H1 (cell line): ENCODE results near the gene VCX2.

Experiments
- EZH2 ChIP-seq: fragments of 200-600 bp; sonication (generic); IDR thresholded peaks from 2 replicates; pipeline ENCODE4 v1.7.1; 2012; ENCODE audit warnings: low read depth, mild to moderate bottlenecking, moderate library complexity, low read length, inconsistent platforms; ENCODE audit not compliant: severe bottlenecking
- POLR2A ChIP-seq, 2 experiments: IDR thresholded peaks; 1 replicate in 1 of 2; 2 replicates in 1 of 2; pipeline ENCODE4 v1.6.1; 2011; ENCODE audit warnings: low read depth in 2 of 2, low read length in 2 of 2, mild to moderate bottlenecking in 2 of 2; ENCODE audit errors: control extremely low read depth in 1 of 2
- TCF12 ChIP-seq: IDR thresholded peaks from 2 replicates; pipeline ENCODE4 v1.6.1; 2011; ENCODE audit warnings: low read depth, mild to moderate bottlenecking, low read length
- ZNF274 ChIP-seq: IDR thresholded peaks from 2 replicates; pipeline ENCODE4 v1.7.0; 2012; ENCODE audit warnings: low read length, borderline replicate concordance; ENCODE audit errors: extremely low read depth
- TF ChIP-seq, protein P1 (sequence below), 3 experiments: IDR thresholded peaks; 1 replicate in 2 of 3; 2 replicates in 1 of 3; pipeline versions ENCODE4 v1.5.1 to v1.6.1; 2011; ENCODE audit warnings: low read length in 3 of 3, mild to moderate bottlenecking in 3 of 3, inconsistent platforms in 2 of 3, low read depth in 1 of 3, moderate library complexity in 1 of 3; ENCODE audit not compliant: insufficient read depth in 1 of 3; ENCODE audit errors: control extremely low read depth in 1 of 3

GRCh38 chrX:8192276-8192675 is 21.2 kb upstream of the VCX2 start:
- TF ChIP-seq POLR2A (IDR thresholded peaks at IDR 0.05; ENCODE audit: control extremely low read depth in 1 of 2, low read depth in 2 of 2, low read length in 2 of 2) (no peak), EZH2 (no peak), ZNF274 (no peak), TCF12 (no peak)
- TF ChIP-seq, protein P1, sequence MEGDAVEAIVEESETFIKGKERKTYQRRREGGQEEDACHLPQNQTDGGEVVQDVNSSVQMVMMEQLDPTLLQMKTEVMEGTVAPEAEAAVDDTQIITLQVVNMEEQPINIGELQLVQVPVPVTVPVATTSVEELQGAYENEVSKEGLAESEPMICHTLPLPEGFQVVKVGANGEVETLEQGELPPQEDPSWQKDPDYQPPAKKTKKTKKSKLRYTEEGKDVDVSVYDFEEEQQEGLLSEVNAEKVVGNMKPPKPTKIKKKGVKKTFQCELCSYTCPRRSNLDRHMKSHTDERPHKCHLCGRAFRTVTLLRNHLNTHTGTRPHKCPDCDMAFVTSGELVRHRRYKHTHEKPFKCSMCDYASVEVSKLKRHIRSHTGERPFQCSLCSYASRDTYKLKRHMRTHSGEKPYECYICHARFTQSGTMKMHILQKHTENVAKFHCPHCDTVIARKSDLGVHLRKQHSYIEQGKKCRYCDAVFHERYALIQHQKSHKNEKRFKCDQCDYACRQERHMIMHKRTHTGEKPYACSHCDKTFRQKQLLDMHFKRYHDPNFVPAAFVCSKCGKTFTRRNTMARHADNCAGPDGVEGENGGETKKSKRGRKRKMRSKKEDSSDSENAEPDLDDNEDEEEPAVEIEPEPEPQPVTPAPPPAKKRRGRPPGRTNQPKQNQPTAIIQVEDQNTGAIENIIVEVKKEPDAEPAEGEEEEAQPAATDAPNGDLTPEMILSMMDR (IDR thresholded peaks at IDR 0.05; ENCODE audit: control extremely low read depth in 1 of 3, insufficient read depth in 1 of 3, low read depth in 1 of 3, low read length in 3 of 3), result no peak
